ENCODE data around the gene KIAA0753.

The KIAA0753 gene

DNA sequence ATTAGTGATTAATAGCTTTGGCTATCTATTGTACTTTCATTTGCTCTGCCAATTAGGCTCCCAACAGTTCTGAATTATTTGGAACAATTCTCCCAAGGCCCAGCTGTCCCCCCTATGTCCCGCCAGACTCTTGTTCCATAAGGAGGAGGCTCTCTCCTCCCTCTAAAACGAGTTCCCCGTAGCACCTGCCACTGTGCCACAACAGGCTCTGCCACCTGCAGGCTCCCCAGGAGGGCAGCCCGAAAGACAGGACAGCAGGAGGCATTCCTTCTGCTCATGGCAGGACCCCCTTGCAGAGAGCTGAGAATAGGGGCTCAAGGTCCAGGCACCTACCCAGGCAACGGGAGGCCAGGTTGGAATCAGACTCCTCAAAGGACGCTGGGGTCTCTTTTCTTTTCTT lies 93.2 kb downstream of the KIAA0753 start:
- DNase-seq (ENCODE audit: low spot score) = no peak

DNA sequence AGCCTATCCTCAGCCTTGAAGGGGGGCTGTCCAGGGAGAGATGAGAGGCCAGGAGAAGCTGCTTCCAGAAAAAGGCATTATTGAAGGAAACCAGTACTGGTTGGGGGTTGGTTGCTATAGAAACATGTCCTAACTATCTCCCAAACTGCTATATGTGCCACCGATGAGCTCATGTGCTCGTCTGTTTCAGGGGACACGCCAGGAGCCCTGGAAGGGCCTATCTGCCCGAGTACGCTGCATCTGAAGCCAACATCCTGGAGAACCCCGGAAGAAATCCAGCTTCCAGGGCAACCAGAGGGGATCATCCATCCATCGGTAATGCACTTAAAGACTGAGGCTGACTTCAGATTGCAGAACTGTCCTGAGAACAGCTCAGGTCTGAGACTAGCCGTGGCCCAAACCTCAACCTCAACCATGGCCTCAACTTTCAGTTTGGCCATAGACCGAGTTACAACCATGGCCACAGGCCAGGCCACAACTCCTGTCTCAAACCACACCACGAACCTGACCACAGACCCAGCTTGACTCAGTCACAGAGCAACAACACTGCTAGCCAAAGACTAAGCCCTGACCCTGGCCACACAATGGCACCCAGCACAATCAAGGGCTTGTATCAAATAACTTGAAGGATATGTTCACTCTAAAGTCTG lies 94.3 kb downstream of the KIAA0753 start:
- no peak for DNase-seq (ENCODE audit: low spot score)

- DNase-seq (ENCODE audit: low spot score) = no peak
Observed at GRCh38 chr17:6545291-6545690, 95.2 kb downstream of the KIAA0753 start.

- no peak for DNase-seq (ENCODE audit: low spot score)
Observed at GRCh38 chr17:6544011-6544370, 96.5 kb downstream of the KIAA0753 start.

DNA sequence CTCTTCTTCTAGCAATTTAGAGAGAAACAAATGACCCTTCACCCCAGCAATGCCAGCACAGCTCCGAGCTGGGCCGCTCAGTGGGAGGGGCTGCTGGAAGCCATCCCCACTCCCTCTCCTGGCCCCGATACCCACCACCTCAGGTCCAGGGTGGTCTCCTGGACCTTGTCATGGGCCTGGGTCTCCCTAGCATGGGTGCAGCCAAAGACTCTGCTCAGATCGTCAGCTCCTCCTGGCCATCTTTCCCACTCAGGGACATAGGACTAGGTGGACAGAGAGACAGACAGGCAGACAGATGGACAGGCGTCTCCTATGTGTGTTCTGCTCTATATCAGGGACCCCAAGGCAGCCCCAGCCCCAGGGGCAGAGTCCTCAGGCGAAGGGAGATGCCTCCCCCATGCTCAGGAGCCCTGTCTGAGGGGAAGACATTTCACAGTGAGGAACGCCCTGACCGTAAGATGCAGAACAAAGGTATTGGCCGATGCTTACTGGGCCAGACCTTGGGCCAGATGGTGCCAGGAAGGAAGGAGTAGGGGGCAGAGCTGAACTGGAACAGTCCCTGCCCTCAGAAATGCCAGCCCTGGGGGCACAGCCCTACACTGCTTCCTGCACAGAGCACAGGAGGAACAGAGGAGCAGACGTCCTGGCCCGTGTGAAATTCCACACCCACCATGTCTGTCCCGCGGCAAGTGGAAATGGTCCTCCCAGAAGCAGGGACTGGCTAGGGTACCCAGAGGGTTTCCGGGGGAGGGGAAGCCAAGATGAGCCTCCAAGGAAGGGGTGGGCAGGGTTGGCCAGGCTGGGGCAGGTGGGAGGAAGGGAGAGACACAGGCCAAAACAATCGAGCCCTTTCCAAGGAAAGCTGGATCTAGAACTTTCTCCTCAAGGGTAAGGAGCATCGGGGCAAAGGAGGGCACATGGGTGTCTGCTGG lies 97.2 kb downstream of the KIAA0753 start:
- no peak for DNase-seq (ENCODE audit: low spot score)

GRCh38 chr17:6542577-6542976 lies 97.9 kb downstream of the KIAA0753 start:
- DNase-seq (ENCODE audit: low spot score) = no peak

GRCh38 chr17:6541886-6542285 lies 98.6 kb downstream of the KIAA0753 start:
- DNase-seq (ENCODE audit: low spot score) = no peak

- DNase-seq (ENCODE audit: low spot score) = no peak
Observed at GRCh38 chr17:6539871-6540270, 100.6 kb downstream of the KIAA0753 start.

DNA sequence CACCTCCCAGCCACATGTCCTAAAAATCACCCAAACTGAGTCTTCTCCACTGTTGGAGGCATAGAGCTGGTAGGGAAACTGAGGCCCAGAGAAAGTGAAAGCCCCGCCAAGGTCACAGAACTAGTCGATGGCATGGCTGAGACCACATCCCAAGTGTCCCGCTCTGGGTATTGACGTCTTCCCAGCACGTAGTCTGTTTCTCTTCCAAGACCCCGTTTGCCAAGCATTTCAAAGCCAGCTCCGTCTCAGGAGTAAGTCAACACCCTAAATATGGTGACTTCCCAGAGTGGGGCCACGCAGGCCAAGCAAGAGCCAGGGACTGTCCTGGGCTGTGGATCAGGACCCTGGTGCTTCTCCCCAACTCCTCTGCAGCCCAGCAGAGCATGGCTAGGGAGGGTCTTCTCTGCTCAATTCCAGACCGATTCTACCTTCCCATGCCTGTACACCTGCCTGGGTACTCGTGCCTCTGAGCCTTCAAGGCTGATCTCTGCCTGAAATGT lies 103.9 kb downstream of the KIAA0753 start:
- no peak for DNase-seq (ENCODE audit: low spot score)

DNA sequence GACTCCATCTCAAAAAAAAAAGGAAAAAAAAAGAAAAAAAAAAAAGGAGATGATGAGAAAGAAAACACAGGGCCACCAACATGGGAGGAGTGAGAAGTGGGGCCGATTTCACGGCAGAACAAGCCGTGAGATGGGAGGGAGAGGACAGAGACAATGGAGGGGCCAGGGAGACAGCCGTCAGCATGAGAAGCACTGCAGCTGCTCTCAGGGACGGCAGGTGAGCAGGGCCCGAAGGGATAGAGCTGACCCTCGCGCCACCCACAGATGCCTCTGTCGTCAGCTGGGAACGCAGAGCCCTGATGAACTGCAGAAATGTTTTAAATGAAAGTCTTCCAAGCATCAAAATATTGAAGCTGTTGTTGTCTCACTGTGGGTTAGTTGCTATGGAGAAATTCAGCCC lies 104.5 kb downstream of the KIAA0753 start:
- DNase-seq (ENCODE audit: low spot score) = no peak

DNA sequence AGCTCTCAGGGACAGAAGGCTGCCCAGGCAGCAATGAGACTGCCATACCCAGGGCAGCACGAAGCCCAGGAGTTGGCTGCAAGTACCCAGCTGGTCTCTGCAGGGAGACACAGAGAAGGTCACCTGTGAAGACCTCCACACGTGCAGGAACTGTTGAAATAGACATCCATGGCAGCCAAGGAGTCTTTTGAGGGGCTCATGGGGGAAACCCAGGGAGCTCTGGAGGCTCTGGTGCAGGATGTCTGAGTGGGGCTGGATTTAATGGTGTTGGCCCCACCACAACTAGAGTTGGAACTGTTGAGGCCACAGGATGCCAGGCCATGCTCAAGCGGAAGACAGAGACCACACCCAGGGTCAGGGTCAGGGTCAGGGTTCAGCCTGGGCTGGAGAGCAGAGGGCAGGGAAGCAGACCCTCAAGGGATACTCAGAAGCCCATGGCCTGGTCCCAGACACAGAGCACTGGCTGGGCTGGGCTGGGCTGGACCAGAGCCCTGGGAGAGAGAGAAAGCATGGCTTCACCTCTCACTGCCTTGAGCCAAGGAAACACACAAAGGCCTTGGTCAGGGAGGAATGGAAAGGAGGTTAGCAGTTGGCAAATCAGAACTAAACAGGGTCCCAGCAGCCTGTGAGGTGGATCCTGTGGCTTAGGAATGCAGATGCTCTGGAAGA lies 105.5 kb downstream of the KIAA0753 start:
- no peak for DNase-seq (ENCODE audit: low spot score)

DNA sequence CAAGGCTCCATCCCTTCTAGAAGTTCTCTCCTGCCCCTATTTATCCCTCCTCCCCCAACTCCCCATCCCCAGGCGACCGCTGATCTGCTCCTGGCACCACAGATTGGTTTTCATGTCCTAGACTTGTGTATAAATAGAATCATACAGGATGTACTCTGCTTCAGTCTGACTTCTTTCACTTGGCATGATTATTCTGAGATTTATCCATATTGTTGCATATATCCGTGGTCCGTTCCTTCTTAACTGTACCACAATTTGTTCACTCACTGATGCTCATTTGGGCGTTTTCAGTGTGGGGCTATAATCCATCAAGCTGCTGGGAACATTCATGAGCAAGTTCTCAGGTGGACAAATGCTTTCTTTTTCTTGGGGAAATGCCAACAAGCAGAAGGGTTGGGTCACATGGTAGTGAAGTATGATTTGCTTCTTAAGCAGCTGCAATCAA lies 108.0 kb downstream of the KIAA0753 start:
- DNase-seq (ENCODE audit: low spot score) = no peak

- DNase-seq (ENCODE audit: low spot score) = no peak
Observed at GRCh38 chr17:6531575-6531974, 108.9 kb downstream of the KIAA0753 start.

GRCh38 chr17:6530324-6530920 lies 110.1 kb downstream of the KIAA0753 start:
- no peak for DNase-seq (ENCODE audit: low spot score)

GRCh38 chr17:6528557-6528956 lies 112.0 kb downstream of the KIAA0753 start:
- DNase-seq (ENCODE audit: low spot score) = no peak

All from COLO829 (cell line).